SW480 (cell line): ENCODE results near the gene GATC.

Source experiments
- DNase-seq: peaks from one replicate; pipeline ENCODE4 v3.0.0-alpha.2; 2016; ENCODE audit warnings: low spot score

GATC gene

GRCh38 chr12:120445911-120446843 lies at the start of gene GATC, which contains the start of gene TRIAP1:
Gene GATC (plus strand): TSS chr12:120446444. CDS start chr12:120446481, 37 bp downstream.
Gene TRIAP1 (minus strand): TSS chr12:120446384. CDS start chr12:120446372, 12 bp downstream.
- DNase-seq, result peak; percentile 76

- no peak for DNase-seq
These were observed 48.3 kb upstream of the GATC start for GRCh38 chr12:120397824-120398540.

GRCh38 chr12:120399531-120399930 lies 46.7 kb upstream of the GATC start:
- DNase-seq, result no peak

- no peak for DNase-seq
These were observed 44.0 kb upstream of the GATC start for GRCh38 chr12:120402217-120402616.

GRCh38 chr12:120403869-120404268 lies 42.4 kb upstream of the GATC start:
- DNase-seq, result no peak

- no peak for DNase-seq
These were observed 42.0 kb upstream of the GATC start for GRCh38 chr12:120404271-120404670.

GRCh38 chr12:120406069-120406468 lies 40.2 kb upstream of the GATC start:
- DNase-seq, result no peak

- DNase-seq, result no peak
These were observed 39.7 kb upstream of the GATC start for GRCh38 chr12:120406553-120406952.

GRCh38 chr12:120408771-120409170 lies 37.5 kb upstream of the GATC start:
- no peak for DNase-seq

GRCh38 chr12:120412421-120412820 lies 33.8 kb upstream of the GATC start:
- no peak for DNase-seq

GRCh38 chr12:120413901-120414695 lies 32.1 kb upstream of the GATC start:
- no peak for DNase-seq

- DNase-seq, result no peak
These were observed 29.6 kb upstream of the GATC start for GRCh38 chr12:120416490-120417216.

GRCh38 chr12:120417917-120418580 lies 28.2 kb upstream of the GATC start:
- DNase-seq, result no peak

GRCh38 chr12:120421701-120422100 lies 24.5 kb upstream of the GATC start:
- no peak for DNase-seq

GRCh38 chr12:120422892-120423456 lies 23.3 kb upstream of the GATC start:
- no peak for DNase-seq

GRCh38 chr12:120425797-120426196 lies 20.4 kb upstream of the GATC start:
- no peak for DNase-seq

- no peak for DNase-seq
These were observed 17.5 kb upstream of the GATC start for GRCh38 chr12:120428597-120429229.

GRCh38 chr12:120429368-120429767 lies 16.9 kb upstream of the GATC start:
- DNase-seq, result no peak

GRCh38 chr12:120432772-120433525 lies 13.3 kb upstream of the GATC start:
- no peak for DNase-seq
